ENCODE measurements around the gene PHF21B. TPM values are rescaled to one million over a fixed set of nuclear protein-coding genes. Genes with fewer than 3 reads are reported as not detected.

Gene PHF21B
- total RNA-seq, 2 experiments from 2014 or later: not detected

GRCh38 chr22:44918166-44918924, 91.5 kb downstream of the PHF21B start:
- Mint-ChIP-seq H3K36me3 (ENCODE audit: low read depth) (no peaks in the 10 kb centered on the region), H3K27me3 (peaks cover 2% of the 10 kb centered on the region), H3K4me3 (no peak overlapping the region), H3K9me3 (no peaks in the 10 kb centered on the region), H3K27ac (no peak overlapping the region), H3K4me1 (no peaks in the 10 kb centered on the region)
- DNase-seq: no peak
- ChIA-PET POLR2A (no interaction called here), CTCF (no interaction called here)

GRCh38 chr22:44917372-44918165, 92.2 kb downstream of the PHF21B start:
- CTCF ChIA-PET: no interaction called here
- Mint-ChIP-seq H3K27ac (no peak overlapping the region), H3K4me1 (no peaks in the 10 kb centered on the region), H3K4me3 (no peak overlapping the region), H3K36me3 (ENCODE audit: low read depth) (no peaks in the 10 kb centered on the region), H3K9me3 (no peaks in the 10 kb centered on the region), H3K27me3 (no peaks in the 10 kb centered on the region)
- POLR2A ChIA-PET: no interaction called here
- DNase-seq: no peak

DNA sequence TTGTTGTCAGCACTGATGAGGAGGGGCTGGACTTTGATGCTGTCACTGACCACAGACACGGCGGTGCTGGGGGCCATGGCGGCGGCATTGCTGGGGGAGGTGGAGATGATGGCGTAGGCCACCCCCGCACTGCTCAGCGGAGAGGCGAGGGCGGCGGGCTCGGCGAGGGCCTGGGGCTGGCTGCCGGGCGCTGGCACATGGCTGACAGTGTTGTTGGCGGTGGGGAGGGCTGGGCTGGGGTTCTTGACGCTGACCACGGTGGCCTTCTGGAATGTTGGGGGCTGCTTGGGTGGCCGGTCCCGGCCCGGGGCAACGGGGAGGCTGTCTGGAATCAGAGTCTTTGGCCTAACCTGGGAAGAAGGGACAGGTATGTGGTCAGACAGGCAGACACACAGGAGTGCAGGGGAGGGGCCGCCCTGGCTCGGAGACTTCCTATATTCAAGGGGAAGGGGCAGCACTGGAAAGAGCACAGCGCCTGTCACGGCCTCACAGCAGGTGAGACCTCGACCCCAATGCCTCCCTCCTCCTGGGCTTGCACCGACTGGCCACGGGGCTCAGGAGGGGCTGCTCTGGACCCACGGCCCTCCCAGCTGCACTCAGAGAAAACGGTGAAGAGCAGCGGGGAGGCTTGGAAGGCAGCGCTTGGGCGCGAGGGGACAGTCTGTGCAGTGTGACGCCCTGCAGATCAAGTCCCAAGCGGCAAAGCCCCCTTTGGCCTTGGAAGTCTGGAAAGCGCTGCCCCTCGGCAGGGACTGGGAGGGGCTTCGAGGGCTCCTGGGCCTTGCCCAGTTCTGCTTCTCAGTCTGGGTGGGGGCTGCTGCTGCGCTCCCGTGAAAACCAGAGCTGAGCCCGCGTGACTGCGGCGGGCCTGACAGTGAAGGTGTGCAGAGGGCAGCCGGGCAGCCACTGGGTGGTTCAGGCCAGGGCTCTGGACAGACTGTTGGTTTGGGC, 93.2 kb downstream of the PHF21B start:
- Mint-ChIP-seq H3K27me3 (peaks cover 2% of the 10 kb centered on the region), H3K9me3 (no peaks in the 10 kb centered on the region), H3K4me3 (no peak overlapping the region), H3K4me1 (no peaks in the 10 kb centered on the region), H3K27ac (no peak overlapping the region), H3K36me3 (ENCODE audit: low read depth) (no peaks in the 10 kb centered on the region)
- ChIA-PET POLR2A (no interaction called here), CTCF (no interaction called here)
- DNase-seq: no peak

- ChIA-PET CTCF (no interaction called here), POLR2A (no interaction called here)
- Mint-ChIP-seq H3K4me1 (no peaks in the 10 kb centered on the region), H3K27me3 (peaks cover 2% of the 10 kb centered on the region), H3K36me3 (ENCODE audit: low read depth) (no peaks in the 10 kb centered on the region), H3K4me3 (no peak overlapping the region), H3K9me3 (peaks cover 4% of the 10 kb centered on the region), H3K27ac (no peak overlapping the region)
- DNase-seq: no peak
Measured at GRCh38 chr22:44915441-44915840, 94.4 kb downstream of the PHF21B start.

GRCh38 chr22:44914026-44914721, 95.6 kb downstream of the PHF21B start:
- no peak overlapping the region for H3K4me3 Mint-ChIP-seq
- POLR2A ChIA-PET: no interaction called here
- H3K36me3 Mint-ChIP-seq (ENCODE audit: low read depth): no peaks in the 10 kb centered on the region
- no peaks in the 10 kb centered on the region for H3K4me1 Mint-ChIP-seq
- peaks cover 4% of the 10 kb centered on the region for H3K9me3 Mint-ChIP-seq
- CTCF ChIA-PET: no interaction called here
- DNase-seq: no peak
- no peak overlapping the region for H3K27ac Mint-ChIP-seq
- H3K27me3 Mint-ChIP-seq: peaks cover 2% of the 10 kb centered on the region

GRCh38 chr22:44913198-44913983, 96.4 kb downstream of the PHF21B start:
- Mint-ChIP-seq H3K4me3 (no peak overlapping the region), H3K36me3 (ENCODE audit: low read depth) (no peaks in the 10 kb centered on the region), H3K9me3 (peaks cover 4% of the 10 kb centered on the region), H3K27ac (no peak overlapping the region), H3K4me1 (no peaks in the 10 kb centered on the region), H3K27me3 (peaks cover 2% of the 10 kb centered on the region)
- CTCF ChIA-PET: no interaction called here
- POLR2A ChIA-PET: no interaction called here
- no peak for DNase-seq

DNA sequence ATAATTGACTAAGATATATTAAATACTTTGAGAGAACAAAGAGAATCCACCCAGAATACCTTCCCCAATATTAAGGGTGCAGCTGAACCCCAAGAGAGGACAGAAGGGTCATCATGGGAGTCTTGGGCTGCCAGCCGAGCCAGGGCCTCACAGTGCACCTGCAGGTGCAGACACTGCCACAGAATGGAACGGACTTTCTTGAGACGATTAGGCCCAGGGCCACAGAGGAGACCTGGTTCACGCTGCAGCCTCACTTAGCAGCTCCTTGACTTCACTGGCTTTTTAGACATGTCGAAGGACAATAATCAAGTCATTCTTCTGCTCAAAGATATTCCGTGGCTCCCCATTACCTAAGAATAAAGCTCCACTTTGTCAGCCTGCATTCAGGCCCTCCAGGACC, 100.6 kb downstream of the PHF21B start:
- Mint-ChIP-seq H3K4me1 (no peaks in the 10 kb centered on the region), H3K9me3 (peaks cover 4% of the 10 kb centered on the region), H3K27me3 (peaks cover 9% of the 10 kb centered on the region), H3K4me3 (no peak overlapping the region), H3K36me3 (ENCODE audit: low read depth) (no peaks in the 10 kb centered on the region), H3K27ac (no peak overlapping the region)
- CTCF ChIA-PET: no interaction called here
- POLR2A ChIA-PET: no interaction called here
- no peak for DNase-seq

DNA sequence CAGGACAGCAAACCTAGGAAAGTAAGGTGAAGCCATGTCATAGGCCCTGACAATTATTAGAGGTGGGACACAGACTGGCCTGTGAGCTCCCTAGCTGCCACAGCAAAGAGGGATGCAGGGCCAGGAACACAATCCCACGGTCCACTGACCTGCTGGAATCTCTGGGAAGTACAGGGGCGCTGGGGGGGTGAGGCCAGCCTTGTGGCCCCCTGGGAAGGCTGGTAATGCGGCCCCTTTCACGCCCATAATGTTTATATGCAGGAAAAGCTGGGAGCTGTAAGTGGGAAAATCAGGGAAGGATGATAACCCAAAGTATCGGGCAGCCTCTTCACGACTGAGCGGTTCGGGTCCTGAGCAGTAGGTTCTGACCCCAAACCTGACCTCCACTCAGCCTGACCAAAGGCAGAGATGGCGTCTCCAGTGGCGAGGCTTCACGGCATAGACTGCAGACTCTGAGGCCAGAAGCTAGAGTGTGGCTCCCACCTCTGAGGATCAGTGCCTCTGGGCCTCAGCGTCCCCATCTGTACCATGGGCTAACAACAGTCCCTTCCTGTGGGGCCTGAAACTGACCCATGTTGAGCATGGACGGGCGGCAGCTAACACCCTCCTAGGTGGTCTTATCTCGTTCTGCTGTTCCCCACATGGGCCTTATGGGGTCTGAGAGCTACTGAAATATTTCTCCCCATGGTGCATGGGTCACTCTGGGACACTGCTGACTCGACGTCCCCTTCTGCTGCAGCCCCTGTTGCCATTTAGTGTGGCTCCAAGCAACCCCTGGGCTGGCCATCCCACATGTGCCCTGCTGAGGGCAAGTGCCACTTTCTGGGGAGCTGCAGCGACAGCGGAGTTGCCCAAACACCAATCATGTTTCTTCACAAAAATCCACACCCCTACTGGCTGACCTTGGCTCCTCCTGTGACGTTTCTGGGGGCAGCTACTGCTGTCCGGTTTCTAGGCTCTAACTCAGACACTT, 101.8 kb downstream of the PHF21B start:
- no peak overlapping the region for H3K27ac Mint-ChIP-seq
- H3K36me3 Mint-ChIP-seq (ENCODE audit: low read depth): no peaks in the 10 kb centered on the region
- peaks cover 12% of the 10 kb centered on the region for H3K27me3 Mint-ChIP-seq
- no peaks in the 10 kb centered on the region for H3K4me1 Mint-ChIP-seq
- POLR2A ChIA-PET: no interaction called here
- CTCF ChIA-PET: no interaction called here
- peaks cover 4% of the 10 kb centered on the region for H3K9me3 Mint-ChIP-seq
- H3K4me3 Mint-ChIP-seq: no peak overlapping the region
- no peak for DNase-seq

- peaks cover 18% of the 10 kb centered on the region for H3K27me3 Mint-ChIP-seq
Measured at GRCh38 chr22:44906999-44907644, 102.7 kb downstream of the PHF21B start.

GRCh38 chr22:44906248-44906936, 103.4 kb downstream of the PHF21B start:
- no peak overlapping the region for H3K27ac Mint-ChIP-seq
- no peak overlapping the region for H3K4me3 Mint-ChIP-seq
- peaks cover 12% of the 10 kb centered on the region for H3K9me3 Mint-ChIP-seq
- CTCF ChIA-PET: no interaction called here
- H3K4me1 Mint-ChIP-seq: no peaks in the 10 kb centered on the region
- POLR2A ChIA-PET: no interaction called here
- no peak for DNase-seq
- no peaks in the 10 kb centered on the region for H3K36me3 Mint-ChIP-seq (ENCODE audit: low read depth)
- peaks cover 17% of the 10 kb centered on the region for H3K27me3 Mint-ChIP-seq

More at GRCh38 chr22:44906999-44907644, 102.7 kb downstream of the PHF21B start:
- ChIA-PET CTCF (no interaction called here), POLR2A (no interaction called here)
- H3K27ac Mint-ChIP-seq: no peak overlapping the region
- no peak overlapping the region for H3K4me3 Mint-ChIP-seq
- no peak for DNase-seq
- H3K9me3 Mint-ChIP-seq: peaks cover 7% of the 10 kb centered on the region
- H3K36me3 Mint-ChIP-seq (ENCODE audit: low read depth): no peaks in the 10 kb centered on the region
- H3K4me1 Mint-ChIP-seq: no peaks in the 10 kb centered on the region

All from activated CD4-positive, alpha-beta memory T cell treated with anti-CD3 and anti-CD28 coated beads, Interleukin-2, amount 10 ng/mL, durations not matched to agents 7 days and 5 days (primary cell).